ENCODE measurements around the gene C19orf85.

- TF ChIP-seq POLR2AphosphoS5 (IDR thresholded peaks at IDR 0.05; ENCODE audit: borderline replicate concordance, low read depth, low read length) = no peak
- TF ChIP-seq EZH2 (IDR thresholded peaks at IDR 0.05) = no peak
These were observed 33.2 kb upstream of the C19orf85 start for GRCh38 chr19:55497763-55498162.
